Peyer's patch (tissue), 4 donors: ENCODE data around the gene B3GNT2.

Experiments used
- CTCF ChIP-seq, 6 experiments: fragments of 450-650 bp in 4 of 6; fragments of 200-600 bp in 2 of 6; sonication (generic) in 1 of 6; IDR thresholded peaks; one replicate each; pipeline ENCODE4 v1.5.1; 2017 to 2019; ENCODE audit warnings: antibody characterized with exemption in 6 of 6, mild to moderate bottlenecking in 3 of 6, moderate library complexity in 1 of 6
- POLR2A ChIP-seq, 2 donors: fragments of 450-650 bp; IDR thresholded peaks; one replicate each; pipeline ENCODE4 v1.5.1; 2017; ENCODE audit warnings: antibody characterized with exemption in 2 of 2, mild to moderate bottlenecking in 2 of 2, moderate library complexity in 2 of 2

GRCh38 chr2:62152000-62152399 lies 43.9 kb upstream of the B3GNT2 start:
- TF ChIP-seq POLR2A (IDR thresholded peaks at IDR 0.05) (no peak), CTCF (IDR thresholded peaks at IDR 0.05) (no peak)
